IMR-90 (cell line): ENCODE results near the gene CCR6.

ENCODE experiments used
- BHLHE40 ChIP-seq: fragments of 150-350 bp; IDR thresholded peaks from 2 replicates; pipeline ENCODE4 v1.6.1; 2016; ENCODE audit warnings: mild to moderate bottlenecking, low read depth, low read length
- CEBPB ChIP-seq: IDR thresholded peaks from 2 replicates; pipeline ENCODE4 v1.6.1; 2012; ENCODE audit warnings: low read depth, low read length, improper control_type of control experiment
- CHD1 ChIP-seq: IDR thresholded peaks from 2 replicates; pipeline ENCODE4 v1.6.1; 2012; ENCODE audit warnings: low read depth, low read length, improper control_type of control experiment
- CTCF ChIP-seq: conservative IDR thresholded peaks from 2 replicates; pipeline ENCODE4 v1.5.1; 2012; ENCODE audit warnings: mild to moderate bottlenecking, low read depth, low read length, improper control_type of control experiment
- ELK1 ChIP-seq: fragments of 150-350 bp; IDR thresholded peaks from 2 replicates; pipeline ENCODE4 v1.6.1; 2016; ENCODE audit warnings: low read depth, mild to moderate bottlenecking, low read length, moderate library complexity, borderline replicate concordance
- FOS ChIP-seq: fragments of 150-350 bp; IDR thresholded peaks from 2 replicates; pipeline ENCODE4 v1.6.1; 2016; ENCODE audit warnings: low read depth, low read length
- MAFK ChIP-seq: IDR thresholded peaks from 2 replicates; pipeline ENCODE4 v1.6.1; 2012; ENCODE audit warnings: low read depth, low read length, improper control_type of control experiment
- MXI1 ChIP-seq: IDR thresholded peaks from 2 replicates; pipeline ENCODE4 v1.6.1; 2012; ENCODE audit warnings: low read depth, mild to moderate bottlenecking, low read length, moderate library complexity, borderline replicate concordance
- NFE2L2 ChIP-seq: fragments of 150-350 bp; IDR thresholded peaks from 2 replicates; pipeline ENCODE4 v1.6.1; 2016; ENCODE audit warnings: low read depth, mild to moderate bottlenecking, low read length
- POLR2A ChIP-seq: IDR thresholded peaks from 2 replicates; pipeline ENCODE4 v1.6.1; 2012; ENCODE audit warnings: mild to moderate bottlenecking, low read depth, low read length
- RAD21 ChIP-seq: IDR thresholded peaks from 2 replicates; pipeline ENCODE4 v1.6.1; 2012; ENCODE audit warnings: low read length, improper control_type of control experiment
- RCOR1 ChIP-seq: IDR thresholded peaks from 2 replicates; pipeline ENCODE4 v1.6.1; 2012; ENCODE audit warnings: mild to moderate bottlenecking, low read length, improper control_type of control experiment; ENCODE audit not compliant: insufficient replicate concordance
- RFX5 ChIP-seq: IDR thresholded peaks from 2 replicates; pipeline ENCODE4 v1.8.0; 2012; ENCODE audit warnings: low read depth, mild to moderate bottlenecking, low read length, moderate library complexity
- USF2 ChIP-seq: fragments of 150-350 bp; IDR thresholded peaks from 2 replicates; pipeline ENCODE4 v1.6.1; 2017; ENCODE audit warnings: mild to moderate bottlenecking, antibody characterized with exemption, low read length, low read depth

DNA sequence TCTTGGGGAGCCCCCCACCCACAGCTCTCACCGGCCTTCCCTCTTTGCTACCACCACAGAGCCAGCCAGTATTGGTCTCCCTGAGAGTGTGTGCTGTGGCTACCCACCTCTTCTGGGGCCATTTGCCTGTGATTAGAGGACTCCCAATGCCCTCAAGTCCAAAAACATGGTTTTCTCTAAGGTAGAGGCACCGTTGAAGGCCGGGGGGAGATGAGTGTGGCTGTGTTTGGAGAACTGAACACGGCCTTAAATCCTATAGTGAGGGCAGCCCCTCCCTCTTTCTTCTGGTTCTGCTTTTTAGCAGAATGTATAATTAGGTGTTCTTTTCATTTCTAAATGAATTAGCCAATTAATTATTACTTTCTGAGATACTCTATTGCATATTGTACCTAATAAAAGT is 2.5 kb downstream of the CCR6 start:
- TF ChIP-seq CEBPB (no peak), CHD1 (no peak), CTCF (no peak), BHLHE40 (no peak), USF2 (no peak), MAFK (no peak), MXI1 (no peak), ELK1 (no peak), RAD21 (no peak), NFE2L2 (no peak), FOS (no peak), POLR2A (no peak), RFX5 (no peak), RCOR1 (no peak)
